ENCODE results near the gene CCDC154.

Gene CCDC154

GRCh38 chr16:1433263-1433560 lies 11.1 kb downstream of the CCDC154 start:
- TF ChIP-seq CTCF (IDR thresholded peaks at IDR 0.05; ENCODE audit: poor library complexity, severe bottlenecking), result no peak
- no peak for ATAC-seq (ENCODE audit: low read depth)
- Histone ChIP-seq H3K36me3 (ENCODE audit: low read depth) (no peaks in the 10 kb centered on the region), H3K9me3 (ENCODE audit: severe bottlenecking) (no peaks in the 10 kb centered on the region), H3K4me3 (ENCODE audit: severe bottlenecking) (no peak overlapping the region), H3K27ac (ENCODE audit: poor library complexity, severe bottlenecking) (no peak overlapping the region), H3K4me1 (ENCODE audit: insufficient read depth, poor library complexity, severe bottlenecking) (no peaks in the 10 kb centered on the region), H3K27me3 (ENCODE audit: insufficient read depth, poor library complexity, severe bottlenecking) (no peaks in the 10 kb centered on the region)
- DNase-seq (ENCODE audit: low spot score), result no peak

GRCh38 chr16:1432388-1433262 lies 11.7 kb downstream of the CCDC154 start:
- TF ChIP-seq CTCF (IDR thresholded peaks at IDR 0.05; ENCODE audit: poor library complexity, severe bottlenecking), result no peak
- Histone ChIP-seq H3K4me1 (ENCODE audit: insufficient read depth, poor library complexity, severe bottlenecking) (no peaks in the 10 kb centered on the region), H3K36me3 (ENCODE audit: low read depth) (no peaks in the 10 kb centered on the region), H3K27ac (ENCODE audit: poor library complexity, severe bottlenecking) (no peak overlapping the region), H3K27me3 (ENCODE audit: insufficient read depth, poor library complexity, severe bottlenecking) (no peaks in the 10 kb centered on the region), H3K4me3 (ENCODE audit: severe bottlenecking) (no peak overlapping the region), H3K9me3 (ENCODE audit: severe bottlenecking) (no peaks in the 10 kb centered on the region)
- ATAC-seq (ENCODE audit: low read depth), result no peak
- no peak for DNase-seq (ENCODE audit: low spot score)

GRCh38 chr16:1431497-1432270 lies 12.7 kb downstream of the CCDC154 start:
- H3K27me3 ChIP-seq (ENCODE audit: insufficient read depth, poor library complexity, severe bottlenecking), result no peaks in the 10 kb centered on the region
- no peak for TF ChIP-seq CTCF (IDR thresholded peaks at IDR 0.05; ENCODE audit: poor library complexity, severe bottlenecking)
- no peak for ATAC-seq (ENCODE audit: low read depth)
- no peak overlapping the region for H3K4me3 ChIP-seq (ENCODE audit: severe bottlenecking)
- no peaks in the 10 kb centered on the region for H3K9me3 ChIP-seq (ENCODE audit: severe bottlenecking)
- no peaks in the 10 kb centered on the region for H3K4me1 ChIP-seq (ENCODE audit: insufficient read depth, poor library complexity, severe bottlenecking)
- no peak overlapping the region for H3K27ac ChIP-seq (ENCODE audit: poor library complexity, severe bottlenecking)
- DNase-seq (ENCODE audit: low spot score), result no peak
- H3K36me3 ChIP-seq (ENCODE audit: low read depth), result no peaks in the 10 kb centered on the region

- H3K36me3 ChIP-seq (ENCODE audit: low read depth), result no peaks in the 10 kb centered on the region
- H3K9me3 ChIP-seq (ENCODE audit: severe bottlenecking), result no peaks in the 10 kb centered on the region
- H3K27ac ChIP-seq (ENCODE audit: poor library complexity, severe bottlenecking), result no peak within 1 kb of the TSS
- ATAC-seq (ENCODE audit: low read depth), result no peak
- H3K4me3 ChIP-seq (ENCODE audit: severe bottlenecking), result no peak within 1 kb of the TSS
- no peak for TF ChIP-seq CTCF (IDR thresholded peaks at IDR 0.05; ENCODE audit: poor library complexity, severe bottlenecking)
- no peaks in the 10 kb centered on the region for H3K4me1 ChIP-seq (ENCODE audit: insufficient read depth, poor library complexity, severe bottlenecking)
- H3K27me3 ChIP-seq (ENCODE audit: insufficient read depth, poor library complexity, severe bottlenecking), result no peaks in the 10 kb centered on the region
- no peak for DNase-seq (ENCODE audit: low spot score)
These were observed 13.4 kb downstream of the CCDC154 start, which contains the start of gene PERCC1 for GRCh38 chr16:1430759-1431496. PERCC1 (plus strand) TSS chr16:1431078; CDS start chr16:1432594, 1,516 bp downstream.
